HT1080 (cell line): Measurements from ENCODE around the gene SAAL1. TPM values are rescaled to one million over a fixed set of nuclear protein-coding genes. Genes with fewer than 3 reads are reported as not detected.
A peak's percentile ranks its signal among the peaks of the same experiment; 100 is the strongest.

Experiments
- DNase-seq: peaks from one replicate; pipeline ENCODE4 v3.0.0-alpha.2; 2015; ENCODE audit warnings: low read depth
- total RNA-seq: library from RNA; depleted of rRNA; stranded (reverse); fragments of >200 nt; shearing (Covaris generic); gene quantifications from 2 replicates; pipeline ENCODE4 v1.2.3, GENCODE V29; 2014

The SAAL1 gene
- total RNA-seq, 1 experiment from 2014 or later: 51.5 TPM

GRCh38 chr11:18088366-18088765, 17.5 kb downstream of the SAAL1 start:
- no peak for DNase-seq

GRCh38 chr11:18081551-18081950, 24.3 kb downstream of the SAAL1 start:
- no peak for DNase-seq

- no peak for DNase-seq
These were observed 25.4 kb downstream of the SAAL1 start for GRCh38 chr11:18080451-18080850.

DNA sequence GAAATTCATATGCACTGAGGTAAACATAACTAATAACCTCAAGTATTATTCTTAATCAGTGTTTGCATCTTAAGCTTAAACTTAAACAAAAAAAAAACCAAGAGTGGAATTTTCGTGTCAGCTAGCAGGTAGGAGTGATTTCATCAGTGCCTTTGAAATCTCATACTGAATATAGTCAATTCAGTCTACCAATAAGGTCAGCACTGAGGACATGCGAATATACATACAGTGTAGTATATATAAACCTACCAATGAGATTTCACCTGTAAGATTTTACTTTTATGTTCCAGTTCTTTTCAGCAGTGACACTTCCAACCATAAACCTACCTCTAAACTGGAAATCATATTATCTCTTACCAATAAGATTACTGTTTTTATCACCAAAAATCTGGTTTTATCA, 27.0 kb downstream of the SAAL1 start:
- DNase-seq: no peak

- DNase-seq: no peak
These were observed 30.4 kb downstream of the SAAL1 start for GRCh38 chr11:18075444-18075843.

DNA sequence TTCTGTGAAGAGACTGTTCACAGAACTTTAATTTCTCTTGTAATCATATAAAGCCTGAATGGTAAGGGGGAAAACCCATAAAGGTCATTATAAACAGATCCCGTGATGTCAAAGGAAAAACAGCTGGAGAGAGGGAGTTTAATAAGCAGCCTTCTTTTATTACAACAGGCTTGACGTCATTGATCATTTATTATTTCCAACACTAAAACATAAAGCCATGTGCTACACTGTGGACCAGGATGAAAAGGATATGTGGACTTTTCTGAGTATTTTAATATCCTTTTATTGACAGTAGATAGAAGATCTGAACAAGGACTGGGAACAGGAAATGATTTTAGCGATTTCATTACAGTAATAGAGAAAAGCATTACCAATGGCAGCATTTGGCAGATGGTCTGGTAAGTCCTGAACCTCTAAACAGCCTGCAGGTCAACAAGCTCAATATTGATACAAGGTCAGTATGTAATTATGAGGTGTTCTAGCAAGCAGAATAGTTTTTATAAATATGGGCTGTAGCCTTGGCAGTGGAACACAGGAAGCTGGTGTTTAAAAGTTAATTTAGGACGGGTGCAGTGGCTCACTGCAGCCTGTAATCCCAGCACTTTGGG, 34.7 kb downstream of the SAAL1 start:
- no peak for DNase-seq

DNA sequence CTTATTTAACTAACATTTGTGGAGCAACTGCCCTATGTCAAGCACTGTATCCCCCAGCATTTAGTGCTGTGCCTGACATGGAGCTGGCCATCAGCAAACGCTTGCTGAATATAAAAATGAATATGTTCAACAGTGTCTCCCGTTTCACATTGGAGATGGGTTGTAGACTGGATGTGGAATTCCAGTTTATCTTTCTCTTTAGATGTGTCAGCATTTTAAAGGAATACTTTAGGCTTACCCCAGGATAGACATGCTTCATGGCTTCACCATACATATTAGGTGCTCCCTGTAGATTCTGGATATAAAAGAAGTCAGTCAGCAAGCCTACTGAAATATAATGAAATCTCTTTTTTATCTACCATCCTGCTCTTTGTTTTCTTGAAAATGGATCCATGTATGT, 38.5 kb downstream of the SAAL1 start:
- no peak for DNase-seq

DNA sequence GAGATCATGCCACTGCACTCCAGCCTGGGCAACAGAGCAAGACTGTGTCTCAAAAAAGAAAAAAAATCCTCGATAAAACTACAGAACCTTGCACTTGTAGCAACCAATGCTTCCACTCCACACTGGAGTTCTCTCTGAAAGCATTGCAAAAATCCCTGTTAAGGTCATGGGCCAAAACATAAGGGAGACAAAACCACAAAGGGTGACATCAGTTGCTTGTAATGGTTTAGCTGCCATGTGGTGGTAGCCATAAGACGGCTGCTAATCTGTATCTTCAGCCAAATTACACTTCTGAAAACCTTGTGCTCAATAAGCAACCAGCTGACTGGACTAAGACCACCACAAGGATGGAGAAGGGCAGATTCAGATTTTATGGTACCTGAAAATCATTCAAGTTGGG, 39.3 kb downstream of the SAAL1 start:
- DNase-seq: no peak

DNA sequence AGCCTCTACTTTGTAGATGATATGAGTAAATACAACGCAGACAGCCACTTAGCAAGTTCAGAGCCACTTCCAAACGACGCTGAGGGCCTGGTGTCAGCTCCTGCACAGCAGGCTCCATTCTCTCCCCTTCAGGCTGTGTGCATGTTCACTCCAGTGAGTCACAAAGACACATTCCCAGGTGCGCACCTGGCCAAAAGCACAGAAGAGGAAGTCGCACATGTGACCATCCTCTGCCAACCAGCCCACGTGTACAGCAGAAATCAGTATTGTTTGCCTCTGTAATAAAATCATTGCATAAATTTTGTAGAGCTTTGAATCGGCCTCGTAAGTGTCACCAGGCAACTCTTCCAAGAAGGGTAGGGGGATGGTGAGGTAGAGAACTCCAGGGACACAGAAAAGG, 40.3 kb downstream of the SAAL1 start:
- DNase-seq: no peak

GRCh38 chr11:18064450-18065054, 41.3 kb downstream of the SAAL1 start:
- DNase-seq: no peak

DNA sequence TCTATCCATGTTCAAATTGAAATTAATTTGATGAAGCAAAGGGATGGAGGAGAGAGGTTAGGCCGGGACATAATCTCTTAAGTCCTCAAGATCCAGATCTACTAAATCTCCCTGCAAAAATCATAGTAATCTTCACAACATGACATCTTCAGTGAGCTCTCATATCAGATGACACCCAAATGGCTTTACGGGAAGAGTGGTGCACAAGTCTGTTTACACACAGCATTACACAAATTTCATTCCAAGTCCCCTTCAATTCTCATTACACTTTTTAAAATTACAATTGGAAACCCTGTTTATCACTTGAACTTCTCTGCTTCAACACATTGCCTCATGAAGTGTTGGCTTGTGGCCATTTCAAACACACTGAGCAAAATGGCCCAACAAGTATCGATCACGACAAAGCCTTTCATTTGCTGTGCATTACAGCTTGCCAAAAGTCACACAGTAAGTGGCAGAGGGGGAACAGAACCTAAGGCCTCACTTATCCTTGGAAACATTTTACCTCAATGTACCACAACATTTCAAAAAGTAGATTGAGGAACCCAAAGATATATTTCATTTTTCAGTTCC, 41.9 kb downstream of the SAAL1 start:
- no peak for DNase-seq

- no peak for DNase-seq
These were observed 42.8 kb downstream of the SAAL1 start for GRCh38 chr11:18063125-18063524.

GRCh38 chr11:18061351-18061750, 44.5 kb downstream of the SAAL1 start:
- no peak for DNase-seq

DNA sequence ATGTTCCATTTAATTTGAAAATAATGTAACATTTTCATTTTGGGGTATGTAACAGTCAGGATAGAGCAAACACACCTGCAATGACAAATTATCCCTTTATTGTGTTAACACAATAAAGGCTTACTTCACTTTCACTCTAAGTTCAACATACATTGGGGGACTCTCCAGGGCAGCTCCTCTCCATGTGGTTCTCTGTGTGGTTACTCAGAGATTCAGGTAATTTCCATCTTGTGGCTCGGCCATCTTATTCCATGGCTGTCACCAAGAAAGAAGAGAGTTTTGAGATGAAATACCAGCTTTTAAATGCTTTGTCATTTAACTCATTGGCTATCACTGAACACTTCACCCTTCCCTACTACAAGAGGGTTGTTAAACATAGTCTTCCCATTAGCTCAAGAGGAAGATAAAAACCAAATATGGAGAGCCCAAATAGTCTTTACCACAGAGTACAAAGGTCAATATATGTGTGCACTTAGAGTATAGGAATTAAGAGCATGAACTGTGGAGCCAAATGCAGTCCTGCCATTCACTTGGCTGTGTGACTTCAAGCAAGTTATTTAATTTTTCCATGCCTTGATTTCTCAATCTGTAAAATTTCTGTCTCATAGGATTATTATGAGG, 49.2 kb downstream of the SAAL1 start:
- no peak for DNase-seq

- no peak for DNase-seq
These were observed 51.3 kb downstream of the SAAL1 start for GRCh38 chr11:18054511-18055103.

GRCh38 chr11:18050848-18051247, 55.0 kb downstream of the SAAL1 start:
- DNase-seq: no peak

DNA sequence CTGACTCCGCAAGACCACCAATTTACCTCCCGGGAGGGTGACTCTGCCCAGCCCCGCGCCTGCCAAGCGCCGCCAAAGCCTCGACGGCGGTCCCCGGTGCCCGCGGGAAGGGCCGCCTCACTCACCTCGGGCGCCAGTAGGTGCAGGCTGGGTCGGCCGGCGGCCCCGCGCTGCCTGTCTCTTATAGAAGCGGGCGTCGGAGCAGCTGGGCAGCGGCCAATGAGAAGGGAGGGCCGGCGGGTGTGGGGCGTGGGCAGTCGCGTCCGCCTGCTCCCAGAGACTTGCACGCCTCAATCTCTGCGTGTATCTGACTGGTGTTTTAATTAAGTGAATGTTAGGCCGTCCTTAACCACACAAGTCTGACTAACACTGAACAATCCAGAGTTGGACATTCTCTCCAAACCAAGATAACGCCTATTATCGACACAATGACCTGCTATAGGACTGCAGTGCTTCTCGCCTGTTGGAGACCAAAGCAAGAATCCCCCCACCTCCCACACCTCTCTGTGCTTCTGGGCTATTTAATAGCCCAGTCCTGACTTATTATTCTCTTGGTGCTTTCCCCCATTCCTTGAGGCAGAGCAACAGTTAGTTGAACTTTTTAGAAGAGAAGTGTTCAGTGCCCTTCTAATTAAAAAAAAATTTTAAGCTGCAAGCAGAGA, 59.6 kb downstream of the SAAL1 start, which contains the start of gene TPH1:
TPH1 (minus strand) TSS at position 154 of the 662 bp plus-strand sequence. CDS start 5,507 bp downstream, outside the sequence.
- peak; percentile 52 for DNase-seq

DNA sequence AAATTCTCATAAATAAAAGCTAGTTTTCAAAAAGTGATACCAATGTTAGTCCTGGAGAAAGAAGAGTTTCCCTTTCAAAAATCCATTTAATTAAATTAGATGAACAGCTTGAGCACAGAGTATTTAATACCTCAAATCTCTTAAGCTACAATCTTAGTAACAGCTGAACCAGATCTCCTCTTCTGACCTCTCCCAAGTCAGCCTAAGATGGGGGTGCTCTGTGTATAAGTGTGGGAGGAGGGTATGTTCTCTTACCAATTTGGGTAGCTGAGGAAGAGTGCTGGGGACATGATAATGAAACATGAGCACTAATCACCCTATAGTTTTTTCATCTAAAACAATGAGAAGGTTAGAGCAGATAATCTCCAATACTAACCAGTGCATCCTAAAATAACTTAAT, 69.4 kb downstream of the SAAL1 start:
- no peak for DNase-seq
